Activated T-helper 1 cell treated with anti-CD3 and anti-CD28 coated beads, Interleukin-12 subunit alpha, Interleukin-12 subunit beta, Interleukin-2, Interleukin-4 antibody, amounts not matched to agents 30 ng/mL and 10 ng/mL and 1 ng/mL, durations not matched to agents 14 hours and 24 hours and 36 hours (primary cell): Measurements from ENCODE around the gene USP10. TPM values are rescaled to one million over a fixed set of nuclear protein-coding genes. Genes with fewer than 3 reads are reported as not detected.
A peak's percentile ranks its signal among the peaks of the same experiment; 100 is the strongest.

ENCODE experiments used
- DNase-seq: peaks from one replicate; pipeline ENCODE4 v3.0.0; 2021; ENCODE audit warnings: low spot score
- H3K27ac Mint-ChIP-seq: one replicate; pipeline ENCODE4 v1.8.0; 2021; ENCODE audit warnings: mild to moderate bottlenecking, mixed read lengths
- H3K27me3 Mint-ChIP-seq: one replicate; pipeline ENCODE4 v1.8.0; 2022; ENCODE audit warnings: mild to moderate bottlenecking, moderate library complexity, mixed read lengths; ENCODE audit not compliant: insufficient read depth
- H3K36me3 Mint-ChIP-seq: one replicate; pipeline ENCODE4 v1.8.0; 2021; ENCODE audit warnings: low read depth, mixed read lengths
- H3K4me1 Mint-ChIP-seq: one replicate; pipeline ENCODE4 v1.8.0; 2021; ENCODE audit warnings: low read depth, mixed read lengths
- H3K4me3 Mint-ChIP-seq: one replicate; pipeline ENCODE4 v1.8.0; 2021; ENCODE audit warnings: mild to moderate bottlenecking, moderate library complexity, mixed read lengths
- H3K9me3 Mint-ChIP-seq: one replicate; pipeline ENCODE4 v1.8.0; 2021; ENCODE audit warnings: mixed read lengths
- intact Hi-C: fragments of 100-400 bp; cut with micrococcal nuclease; formaldehyde crosslinking; loops from one replicate; pipeline ENCODE4 v1.15.1; 2024
- total RNA-seq: library from RNA; stranded (reverse); gene quantifications from 2 replicates; pipeline ENCODE4 v1.2.3, GENCODE V29; 2022

USP10 gene
- total RNA-seq, 1 donor from 2014 or later, result 153 TPM

DNA sequence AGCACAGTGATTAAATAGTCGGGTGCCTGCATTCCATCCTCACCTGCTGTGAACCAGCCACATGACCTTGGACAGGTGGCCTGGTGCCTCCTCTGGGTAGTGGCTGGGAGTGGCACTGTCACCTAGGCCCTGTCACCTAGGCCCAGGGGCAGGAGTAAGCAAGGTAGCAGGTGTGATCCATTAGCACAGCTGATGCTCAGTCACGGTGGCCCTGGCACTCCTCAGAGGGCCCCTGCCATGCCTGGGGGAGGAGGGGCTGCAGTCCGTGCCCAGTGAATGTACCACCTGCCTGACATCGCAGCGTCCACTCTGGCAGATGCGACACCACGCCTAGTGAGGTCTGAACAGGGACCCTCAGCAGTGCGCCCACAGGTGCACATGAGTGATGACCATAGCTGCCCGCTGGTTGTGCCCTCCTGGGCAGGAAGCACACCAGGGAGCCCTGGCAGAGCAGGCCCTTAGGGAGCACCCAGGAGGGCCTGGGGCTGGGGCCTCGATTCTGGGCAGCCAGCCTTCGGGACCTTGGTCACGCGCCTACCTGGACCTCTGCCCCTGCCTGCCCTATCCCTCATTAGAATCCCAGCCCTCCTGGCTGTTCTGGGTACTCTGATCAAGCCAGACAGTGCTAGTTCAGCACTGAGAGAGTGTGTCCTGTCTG lies 86.9 kb downstream of the USP10 start:
- Mint-ChIP-seq H3K27ac (no peak overlapping the region), H3K27me3 (no peaks in the 10 kb centered on the region)

DNA sequence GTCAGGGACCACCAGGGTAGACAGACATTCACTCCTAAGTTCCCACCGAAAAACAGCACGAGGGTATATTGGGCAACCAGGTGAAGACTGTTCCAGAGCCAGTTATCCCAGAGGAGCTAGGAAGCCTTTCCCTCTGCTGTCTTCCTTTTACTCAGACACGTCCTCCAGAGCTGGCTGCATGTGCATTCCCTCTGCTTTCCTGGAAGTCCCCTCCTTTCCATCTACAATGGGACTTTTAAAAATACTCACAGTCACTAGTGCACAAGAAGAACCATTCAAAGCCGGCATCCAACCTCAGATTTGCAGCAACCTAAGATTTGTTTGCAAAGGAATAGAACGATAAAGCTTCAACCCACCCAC lies 87.4 kb downstream of the USP10 start:
- no peaks in the 10 kb centered on the region for H3K27me3 Mint-ChIP-seq
- no peak for DNase-seq
- H3K27ac Mint-ChIP-seq, result peak overlapping the region; percentile 0
- intact Hi-C loops, result no loop called here
- H3K36me3 Mint-ChIP-seq, result no peaks in the 10 kb centered on the region
- H3K9me3 Mint-ChIP-seq, result no peaks in the 10 kb centered on the region
- no peaks in the 10 kb centered on the region for H3K4me1 Mint-ChIP-seq
- H3K4me3 Mint-ChIP-seq, result no peak overlapping the region

More for the DNA sequence above, 86.9 kb downstream of the USP10 start:
- no peaks in the 10 kb centered on the region for H3K36me3 Mint-ChIP-seq
- H3K4me3 Mint-ChIP-seq, result no peak overlapping the region
- DNase-seq, result no peak
- no peaks in the 10 kb centered on the region for H3K4me1 Mint-ChIP-seq
- intact Hi-C loops, result no loop called here
- no peaks in the 10 kb centered on the region for H3K9me3 Mint-ChIP-seq

DNA sequence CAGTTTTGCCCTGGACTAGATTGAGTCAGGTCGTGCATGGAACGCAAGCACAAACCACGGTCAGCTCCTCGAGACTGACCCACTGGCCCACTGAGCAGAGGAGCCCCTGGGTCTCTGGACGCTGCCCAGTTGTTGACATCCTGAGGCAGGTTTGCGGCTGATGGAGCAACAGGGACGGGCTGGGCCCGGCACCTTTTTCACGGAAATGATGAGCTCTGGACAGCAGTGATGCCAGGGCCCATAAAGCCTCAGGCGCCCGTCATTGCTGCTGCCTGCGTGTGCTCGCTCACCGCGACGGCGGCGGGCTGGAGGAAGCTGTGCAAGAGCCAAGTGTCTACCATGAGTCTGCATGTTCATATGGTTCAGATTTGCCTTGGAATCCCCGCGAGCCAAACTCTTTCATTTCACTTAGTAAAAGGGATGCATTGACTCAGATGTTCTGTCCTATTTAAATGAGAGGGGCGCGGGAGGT lies 89.2 kb downstream of the USP10 start:
- Mint-ChIP-seq H3K4me3 (no peak overlapping the region), H3K27ac (no peak overlapping the region)

DNA sequence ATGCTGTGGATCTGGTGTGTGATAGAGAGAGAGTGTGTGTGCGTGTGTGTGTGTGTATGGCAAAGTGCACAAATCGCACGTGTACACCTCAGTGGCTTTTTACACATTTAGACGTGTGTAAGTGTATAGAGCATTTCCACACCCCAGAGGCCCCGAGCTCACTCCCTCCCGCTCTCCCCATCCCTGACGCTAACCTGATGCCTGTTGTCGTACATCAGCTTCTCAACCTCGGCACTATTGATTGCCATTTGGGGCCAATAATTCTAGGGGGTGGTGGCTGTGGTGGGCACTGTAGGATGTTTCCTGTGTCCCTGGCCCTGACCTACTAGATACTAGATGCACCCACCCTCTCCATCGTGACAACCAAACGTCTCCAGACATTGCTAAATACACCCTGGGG lies 89.6 kb downstream of the USP10 start:
- Mint-ChIP-seq H3K36me3 (no peaks in the 10 kb centered on the region), H3K4me1 (no peaks in the 10 kb centered on the region), H3K4me3 (no peak overlapping the region), H3K27ac (no peak overlapping the region), H3K9me3 (no peaks in the 10 kb centered on the region), H3K27me3 (no peaks in the 10 kb centered on the region)
- intact Hi-C loops, result no loop called here
- no peak for DNase-seq

More for the DNA sequence above, 89.2 kb downstream of the USP10 start:
- Mint-ChIP-seq H3K4me1 (no peaks in the 10 kb centered on the region), H3K27me3 (no peaks in the 10 kb centered on the region), H3K9me3 (no peaks in the 10 kb centered on the region), H3K36me3 (no peaks in the 10 kb centered on the region)
- DNase-seq, result no peak
- intact Hi-C loops, result no loop called here

DNA sequence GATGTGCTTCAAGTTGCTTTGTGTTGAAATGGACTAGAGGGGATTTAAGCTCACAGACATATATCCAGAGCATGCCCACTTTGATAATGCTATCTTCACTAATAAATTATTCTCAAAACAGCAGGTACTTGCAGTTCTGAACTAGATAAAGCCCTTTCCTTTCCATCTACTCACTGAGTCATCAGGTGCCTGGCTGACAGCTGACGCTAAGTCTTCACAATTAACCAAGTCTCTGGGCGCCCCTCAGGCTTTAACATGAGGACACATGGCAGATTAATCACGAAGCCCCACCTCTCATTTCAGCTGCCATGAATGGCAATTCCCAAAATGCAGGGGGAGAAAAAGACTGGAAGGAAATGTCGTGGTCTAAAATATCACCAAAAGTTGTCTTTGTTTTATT lies 90.5 kb downstream of the USP10 start:
- no peak overlapping the region for H3K4me3 Mint-ChIP-seq
- intact Hi-C loops, result no loop called here

DNA sequence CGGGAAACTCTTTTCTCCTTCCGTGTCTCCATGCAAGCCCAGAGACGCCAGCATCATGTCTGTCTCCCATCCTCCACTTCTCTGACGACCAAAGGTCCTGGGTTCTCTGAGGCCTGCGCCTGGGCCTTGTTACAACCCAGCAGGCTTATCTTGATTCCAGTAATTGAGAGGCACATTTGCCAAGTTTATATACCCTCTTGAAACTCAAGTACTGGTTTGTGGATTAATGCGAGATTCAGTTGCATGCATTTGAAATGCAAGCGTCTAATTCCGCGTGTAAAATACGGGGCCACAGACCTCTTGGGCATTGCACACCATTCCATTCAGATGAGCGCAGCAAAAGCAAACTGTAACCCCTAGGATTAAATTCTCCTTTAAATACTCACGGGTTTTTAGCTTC lies 91.3 kb downstream of the USP10 start:
- Mint-ChIP-seq H3K4me1 (no peaks in the 10 kb centered on the region), H3K4me3 (no peak overlapping the region), H3K27me3 (no peaks in the 10 kb centered on the region), H3K9me3 (no peaks in the 10 kb centered on the region), H3K27ac (no peak overlapping the region), H3K36me3 (no peaks in the 10 kb centered on the region)
- DNase-seq, result no peak
- intact Hi-C loops, result no loop called here

More for the DNA sequence above, 90.5 kb downstream of the USP10 start:
- DNase-seq, result no peak
- no peaks in the 10 kb centered on the region for H3K4me1 Mint-ChIP-seq
- no peaks in the 10 kb centered on the region for H3K27me3 Mint-ChIP-seq
- H3K27ac Mint-ChIP-seq, result no peak overlapping the region
- H3K36me3 Mint-ChIP-seq, result no peaks in the 10 kb centered on the region
- no peaks in the 10 kb centered on the region for H3K9me3 Mint-ChIP-seq

DNA sequence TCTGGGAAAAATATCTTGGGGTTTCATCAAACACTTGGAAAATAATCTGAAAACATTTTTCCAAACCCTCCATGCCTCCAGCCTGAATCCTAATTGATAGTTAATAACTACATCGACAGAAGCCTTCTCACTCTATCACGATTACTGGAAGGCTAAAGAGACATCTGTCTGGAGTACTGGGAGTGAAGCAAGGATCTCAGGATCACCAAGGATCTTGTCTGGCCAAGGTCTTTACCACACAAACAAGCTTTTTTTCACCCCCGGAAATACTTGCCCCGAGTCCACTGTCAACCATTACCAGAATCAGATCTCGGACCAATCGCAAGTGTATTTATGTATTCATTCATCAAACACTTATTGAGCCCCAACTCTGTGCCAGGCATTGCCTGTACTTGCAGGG lies 91.7 kb downstream of the USP10 start:
- no peak overlapping the region for H3K4me3 Mint-ChIP-seq
- intact Hi-C loops, result no loop called here
- H3K27ac Mint-ChIP-seq, result no peak overlapping the region
- no peaks in the 10 kb centered on the region for H3K9me3 Mint-ChIP-seq
- DNase-seq, result no peak
- no peaks in the 10 kb centered on the region for H3K36me3 Mint-ChIP-seq
- no peaks in the 10 kb centered on the region for H3K27me3 Mint-ChIP-seq
- no peaks in the 10 kb centered on the region for H3K4me1 Mint-ChIP-seq

DNA sequence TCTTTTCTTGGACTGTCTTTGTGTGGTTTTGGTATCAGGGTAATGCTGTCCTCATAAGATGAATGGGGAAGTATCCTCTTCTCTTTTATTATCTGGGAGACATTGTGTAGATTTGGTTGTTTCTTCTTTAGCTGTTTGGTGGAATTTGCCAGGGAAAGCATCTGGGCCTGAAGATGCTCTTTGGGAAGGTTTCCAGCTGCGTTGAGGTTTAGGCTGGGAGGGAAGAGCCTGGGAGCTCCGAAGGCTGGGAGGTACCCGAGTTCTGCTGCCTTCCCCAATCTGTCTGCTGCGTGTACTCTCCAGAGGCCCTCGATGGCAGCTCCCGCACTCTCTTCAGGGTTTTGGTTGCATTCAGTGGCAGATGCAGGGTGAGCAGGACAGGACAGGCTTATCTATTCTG lies 94.4 kb downstream of the USP10 start:
- DNase-seq, result no peak
- Mint-ChIP-seq H3K4me1 (no peaks in the 10 kb centered on the region), H3K9me3 (no peaks in the 10 kb centered on the region), H3K27me3 (no peaks in the 10 kb centered on the region), H3K27ac (no peak overlapping the region), H3K4me3 (no peak overlapping the region), H3K36me3 (no peaks in the 10 kb centered on the region)
- intact Hi-C loops, result no loop called here

DNA sequence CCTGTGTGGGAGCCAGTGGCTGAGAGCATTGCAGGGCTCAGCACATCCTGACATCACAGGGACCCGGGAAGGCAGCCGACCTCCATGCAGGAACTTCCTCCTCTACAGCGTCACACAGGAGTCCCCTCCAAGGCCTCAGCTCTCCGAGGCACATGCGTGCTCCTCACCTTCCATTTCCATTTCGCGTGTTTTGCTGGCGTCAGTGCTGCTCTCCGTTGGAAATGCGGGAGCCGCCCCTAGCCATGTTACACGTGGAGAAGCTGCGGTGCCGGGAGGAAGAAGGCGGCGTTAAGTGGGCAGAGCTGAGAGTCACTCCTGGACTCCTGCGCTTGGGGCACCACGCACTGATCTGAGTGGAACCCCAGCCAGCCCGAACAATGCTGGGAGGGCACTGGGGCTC lies 94.8 kb downstream of the USP10 start:
- no peaks in the 10 kb centered on the region for H3K4me1 Mint-ChIP-seq
- H3K4me3 Mint-ChIP-seq, result no peak overlapping the region
- intact Hi-C loops, result no loop called here
- H3K27me3 Mint-ChIP-seq, result no peaks in the 10 kb centered on the region
- no peak for DNase-seq
- no peaks in the 10 kb centered on the region for H3K9me3 Mint-ChIP-seq
- no peaks in the 10 kb centered on the region for H3K36me3 Mint-ChIP-seq
- H3K27ac Mint-ChIP-seq, result no peak overlapping the region

DNA sequence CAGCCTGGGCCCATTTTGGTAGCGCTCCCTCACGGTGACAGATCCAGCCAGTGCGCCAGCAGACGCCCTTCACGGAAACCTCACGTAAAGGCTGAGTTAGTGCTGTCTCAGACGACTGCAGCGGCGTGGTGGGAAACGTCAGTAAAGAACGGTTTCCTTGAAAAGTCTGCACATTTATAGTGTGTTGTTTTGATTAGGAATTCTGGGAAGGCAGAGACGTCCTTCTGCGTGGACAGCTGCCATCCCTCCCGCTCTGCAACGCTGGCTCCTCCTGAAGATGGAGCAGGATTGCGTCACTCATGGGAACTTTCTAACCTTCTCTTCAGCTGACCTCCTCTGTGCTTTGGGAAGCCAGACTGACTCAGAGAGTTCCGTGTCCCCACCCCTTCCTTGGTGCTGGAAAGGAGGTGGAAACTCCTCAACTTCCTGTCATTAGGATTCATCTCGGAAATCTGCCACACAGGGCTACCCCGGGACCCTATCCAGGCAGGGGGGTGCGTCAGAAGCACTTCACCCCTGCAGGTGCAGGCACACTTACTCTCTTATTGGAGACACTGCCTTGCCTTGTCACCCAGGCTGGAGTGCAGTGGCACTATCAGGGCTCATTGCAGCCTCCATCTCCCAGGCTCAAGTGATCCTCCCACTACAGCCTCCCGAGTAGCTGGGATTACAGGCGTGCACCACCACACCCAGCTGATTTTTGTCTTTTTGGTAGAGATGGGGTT lies 95.7 kb downstream of the USP10 start:
- H3K4me3 Mint-ChIP-seq, result no peak overlapping the region
- no peaks in the 10 kb centered on the region for H3K36me3 Mint-ChIP-seq
- intact Hi-C loops, result no loop called here
- DNase-seq, result no peak
- no peak overlapping the region for H3K27ac Mint-ChIP-seq
- no peaks in the 10 kb centered on the region for H3K9me3 Mint-ChIP-seq
- no peaks in the 10 kb centered on the region for H3K27me3 Mint-ChIP-seq
- no peaks in the 10 kb centered on the region for H3K4me1 Mint-ChIP-seq

DNA sequence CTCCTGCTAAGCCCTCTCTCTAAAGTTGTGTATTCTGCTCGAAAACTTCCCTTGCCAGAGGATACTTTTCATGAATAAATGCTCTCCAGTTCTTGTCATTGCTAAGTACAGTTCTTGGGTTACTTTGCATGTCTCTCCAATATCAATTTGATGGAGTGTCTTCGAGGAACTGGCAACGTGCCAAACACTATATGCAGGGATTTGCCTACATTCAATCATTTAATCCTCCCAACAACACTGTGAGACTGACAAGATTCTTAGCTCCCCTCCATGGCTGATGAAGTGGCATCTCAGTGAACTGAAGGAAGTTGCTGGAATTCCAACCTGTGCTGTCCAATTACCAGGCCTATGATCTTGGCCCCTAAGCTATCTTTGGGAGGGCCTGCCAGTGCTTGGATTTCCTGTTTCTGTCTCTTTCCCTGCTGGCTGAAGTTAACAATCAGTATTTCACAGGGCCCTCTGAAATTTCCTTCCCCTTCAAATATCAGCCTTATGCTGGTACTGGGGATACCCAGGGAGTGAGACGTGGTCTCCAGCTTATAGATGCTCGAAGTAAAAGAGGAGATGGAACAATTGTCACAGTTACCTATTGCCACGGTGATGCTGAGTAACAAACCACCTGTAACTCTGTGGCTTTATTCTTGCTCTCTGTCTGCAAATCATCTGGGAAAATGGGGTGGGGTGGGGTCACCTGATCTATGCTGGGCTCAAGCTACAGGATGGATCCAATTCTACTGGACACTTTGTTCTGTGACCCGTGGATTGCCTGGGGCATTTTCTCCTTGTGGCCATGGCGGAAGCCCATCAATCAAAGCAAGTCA lies 100.6 kb downstream of the USP10 start:
- Mint-ChIP-seq H3K4me3 (no peak overlapping the region), H3K27me3 (no peaks in the 10 kb centered on the region), H3K4me1 (no peaks in the 10 kb centered on the region), H3K36me3 (no peaks in the 10 kb centered on the region), H3K27ac (no peak overlapping the region), H3K9me3 (no peaks in the 10 kb centered on the region)
- DNase-seq, result no peak
- intact Hi-C loops, result no loop called here

DNA sequence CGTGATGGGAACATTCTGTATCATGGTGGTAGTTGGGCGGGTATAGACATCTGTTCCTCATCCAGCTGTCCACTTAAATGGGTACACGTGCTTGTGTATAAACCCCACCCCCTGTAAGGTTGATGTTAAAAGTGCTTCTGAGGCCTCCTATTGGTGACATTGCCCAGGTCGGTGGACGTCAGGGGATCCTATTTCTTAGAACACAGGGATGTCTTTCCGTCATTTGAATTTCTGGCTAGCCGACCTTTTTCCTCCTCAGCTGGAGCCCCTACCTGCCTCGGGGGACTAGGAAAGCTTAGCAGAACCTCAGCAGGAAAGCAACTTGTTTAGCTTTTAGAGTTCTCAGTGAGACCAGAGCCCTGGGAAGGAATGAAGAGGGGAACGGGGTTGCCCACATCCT lies 103.3 kb downstream of the USP10 start:
- intact Hi-C loops, result no loop called here
- Mint-ChIP-seq H3K27ac (no peak overlapping the region), H3K4me3 (no peak overlapping the region), H3K9me3 (no peaks in the 10 kb centered on the region), H3K27me3 (no peaks in the 10 kb centered on the region), H3K36me3 (no peaks in the 10 kb centered on the region), H3K4me1 (peaks cover 9% of the 10 kb centered on the region)
- no peak for DNase-seq

DNA sequence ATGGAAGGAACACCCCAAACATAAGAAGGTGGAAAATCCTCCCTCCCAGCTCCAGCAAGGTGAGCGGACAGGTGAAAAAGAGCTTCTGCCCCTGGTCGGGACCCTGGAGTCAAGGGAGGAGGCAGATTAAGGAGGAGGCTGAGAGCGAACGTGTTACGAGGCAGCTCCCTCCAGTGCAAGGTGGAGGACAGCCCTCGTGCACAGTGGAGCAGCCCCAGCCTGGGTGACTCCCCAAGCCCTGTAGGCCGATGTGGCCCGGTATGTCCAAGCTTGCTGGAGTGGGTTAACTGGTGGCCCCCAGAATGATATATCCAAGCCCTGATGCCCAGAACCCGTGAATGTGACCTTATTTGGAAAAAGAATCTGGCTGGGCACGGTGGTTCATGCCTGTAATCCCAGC lies 104.5 kb downstream of the USP10 start:
- intact Hi-C loops, result no loop called here
- Mint-ChIP-seq H3K27ac (no peak overlapping the region), H3K4me1 (peaks cover 9% of the 10 kb centered on the region), H3K27me3 (no peaks in the 10 kb centered on the region), H3K4me3 (no peak overlapping the region), H3K9me3 (no peaks in the 10 kb centered on the region), H3K36me3 (no peaks in the 10 kb centered on the region)
- DNase-seq, result no peak
